Smooth muscle cell (in vitro differentiated cells): ENCODE measurements around the gene HVCN1. TPM values are rescaled to one million over a fixed set of nuclear protein-coding genes. Genes with fewer than 3 reads are reported as not detected.

Experiments used
- DNase-seq: peaks from one replicate; lab custom pipeline; 2025; ENCODE audit not compliant: unreplicated experiment; lab: John Stamatoyannopoulos, UW
- H2AFZ ChIP-seq: fragments of 200-600 bp; sonication (generic); 2 replicates; pipeline ENCODE4 v1.6.0; 2016; ENCODE audit warnings: antibody characterized with exemption, low read depth, mild to moderate bottlenecking
- H3F3A ChIP-seq: fragments of 200-600 bp; sonication (generic); 2 replicates; pipeline ENCODE4 v1.6.0; 2017; ENCODE audit warnings: antibody characterized with exemption, low read depth
- H3K27ac ChIP-seq: fragments of 200-600 bp; sonication (generic); 2 replicates; pipeline ENCODE4 v1.5.1; 2016; ENCODE audit warnings: low read depth, mild to moderate bottlenecking
- H3K27me3 ChIP-seq: fragments of 200-600 bp; sonication (generic); 2 replicates; pipeline ENCODE4 v1.6.1; 2016; ENCODE audit warnings: low read depth, mild to moderate bottlenecking
- H3K36me3 ChIP-seq: fragments of 200-600 bp; sonication (generic); 2 replicates; pipeline ENCODE4 v1.5.1; 2016; ENCODE audit warnings: low read depth
- H3K4me1 ChIP-seq: fragments of 200-600 bp; sonication (generic); 2 replicates; pipeline ENCODE4 v1.5.1; 2016; ENCODE audit warnings: low read depth
- H3K4me2 ChIP-seq: fragments of 200-600 bp; sonication (generic); 2 replicates; pipeline ENCODE4 v1.6.0; 2016; ENCODE audit warnings: mild to moderate bottlenecking
- H3K4me3 ChIP-seq: fragments of 200-600 bp; sonication (generic); 2 replicates; pipeline ENCODE4 v1.5.1; 2016; ENCODE audit warnings: mild to moderate bottlenecking
- H3K79me2 ChIP-seq: fragments of 200-600 bp; sonication (generic); 2 replicates; pipeline ENCODE4 v1.6.0; 2016; ENCODE audit warnings: low read depth, mild to moderate bottlenecking
- H3K9ac ChIP-seq: fragments of 200-600 bp; sonication (generic); 2 replicates; pipeline ENCODE4 v1.6.0; 2016; ENCODE audit warnings: low read depth
- H3K9me3 ChIP-seq: fragments of 200-600 bp; sonication (generic); replicated peaks from 2 replicates; pipeline ENCODE4 v1.5.1; 2016; ENCODE audit warnings: low read depth
- H4K20me1 ChIP-seq: fragments of 200-600 bp; sonication (generic); 2 replicates; pipeline ENCODE4 v1.6.0; 2016; ENCODE audit warnings: low read depth
- WGBS: methylation state at CpG from one replicate; pipeline ENCODE4 v1.1.7; 2016; ENCODE audit warnings: low lambda C conversion rate; 5-methylcytosine and 5-hydroxymethylcytosine counted together
- polyA plus RNA-seq: library from polyadenylated mRNA; unstranded; fragments of >200 nt; fragmentation: Nextera tagmentation; extraction: Ambion mirVana; gene quantifications from 2 replicates; pipeline ENCODE4 v1.2.1, GENCODE V29; 2016
- total RNA-seq: library from RNA; depleted of rRNA; stranded (reverse); fragments of >200 nt; gene quantifications from 2 replicates; pipeline ENCODE4 v1.2.3, GENCODE V29; 2014
- TF ChIP-seq, protein P1 (sequence below): fragments of 200-600 bp; sonication (generic); IDR thresholded peaks from 2 replicates; pipeline ENCODE4 v1.5.1; 2017; ENCODE audit warnings: borderline replicate concordance, mild to moderate bottlenecking, antibody characterized with exemption; ENCODE audit not compliant: insufficient read depth, poor library complexity, severe bottlenecking

The HVCN1 gene
- total and polyA plus RNA-seq, 2 experiments from 2014 or later: 4.6 to 5.5 TPM

DNA sequence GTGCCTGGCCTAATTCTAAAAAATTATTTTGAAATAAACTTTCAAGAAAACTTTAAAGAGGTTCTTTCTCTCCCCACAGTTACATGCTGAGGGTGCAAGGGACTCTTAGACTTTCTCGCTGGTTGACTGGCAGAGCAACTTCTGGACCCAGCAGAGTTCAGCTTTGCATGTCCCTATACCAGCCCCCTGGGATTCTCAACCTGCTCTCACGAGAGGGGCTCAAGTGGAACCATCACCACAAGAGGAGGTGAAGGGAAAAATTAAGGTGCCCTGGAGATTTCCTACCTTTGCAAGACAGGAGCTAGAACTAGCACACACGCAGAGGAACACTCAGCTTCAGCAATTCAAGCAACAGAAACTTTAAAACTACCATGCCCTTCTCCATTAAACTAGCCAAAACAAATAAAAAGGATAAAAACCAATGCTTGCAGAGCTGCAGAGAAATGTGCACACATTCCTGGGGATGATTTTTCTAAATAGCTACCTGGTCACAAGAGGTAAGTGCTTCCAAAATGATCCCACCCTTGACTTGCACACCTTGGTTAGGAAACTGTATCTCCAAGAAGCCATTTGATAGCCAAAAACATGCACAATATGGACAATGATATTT, 2.5 kb downstream of the HVCN1 start:
- no peak overlapping the region for H3K4me2 ChIP-seq
- TF ChIP-seq, protein P1, sequence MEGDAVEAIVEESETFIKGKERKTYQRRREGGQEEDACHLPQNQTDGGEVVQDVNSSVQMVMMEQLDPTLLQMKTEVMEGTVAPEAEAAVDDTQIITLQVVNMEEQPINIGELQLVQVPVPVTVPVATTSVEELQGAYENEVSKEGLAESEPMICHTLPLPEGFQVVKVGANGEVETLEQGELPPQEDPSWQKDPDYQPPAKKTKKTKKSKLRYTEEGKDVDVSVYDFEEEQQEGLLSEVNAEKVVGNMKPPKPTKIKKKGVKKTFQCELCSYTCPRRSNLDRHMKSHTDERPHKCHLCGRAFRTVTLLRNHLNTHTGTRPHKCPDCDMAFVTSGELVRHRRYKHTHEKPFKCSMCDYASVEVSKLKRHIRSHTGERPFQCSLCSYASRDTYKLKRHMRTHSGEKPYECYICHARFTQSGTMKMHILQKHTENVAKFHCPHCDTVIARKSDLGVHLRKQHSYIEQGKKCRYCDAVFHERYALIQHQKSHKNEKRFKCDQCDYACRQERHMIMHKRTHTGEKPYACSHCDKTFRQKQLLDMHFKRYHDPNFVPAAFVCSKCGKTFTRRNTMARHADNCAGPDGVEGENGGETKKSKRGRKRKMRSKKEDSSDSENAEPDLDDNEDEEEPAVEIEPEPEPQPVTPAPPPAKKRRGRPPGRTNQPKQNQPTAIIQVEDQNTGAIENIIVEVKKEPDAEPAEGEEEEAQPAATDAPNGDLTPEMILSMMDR: no peak
- H3K27me3 ChIP-seq: no peaks in the 10 kb centered on the region
- peaks cover 9% of the 10 kb centered on the region for H3K4me1 ChIP-seq
- no peaks in the 10 kb centered on the region for H3K79me2 ChIP-seq
- no peaks in the 10 kb centered on the region for H3K36me3 ChIP-seq
- no peaks in the 10 kb centered on the region for H3F3A ChIP-seq
- no peak for DNase-seq
- no peaks in the 10 kb centered on the region for H3K9me3 ChIP-seq
- no peaks in the 10 kb centered on the region for H4K20me1 ChIP-seq
- H3K27ac ChIP-seq: no peak overlapping the region
- no peak overlapping the region for H3K4me3 ChIP-seq
- 93% methylated on average over 3 of the region's 3 CpGs for WGBS
- H2AFZ ChIP-seq: no peak overlapping the region
- H3K9ac ChIP-seq: no peak overlapping the region

DNA sequence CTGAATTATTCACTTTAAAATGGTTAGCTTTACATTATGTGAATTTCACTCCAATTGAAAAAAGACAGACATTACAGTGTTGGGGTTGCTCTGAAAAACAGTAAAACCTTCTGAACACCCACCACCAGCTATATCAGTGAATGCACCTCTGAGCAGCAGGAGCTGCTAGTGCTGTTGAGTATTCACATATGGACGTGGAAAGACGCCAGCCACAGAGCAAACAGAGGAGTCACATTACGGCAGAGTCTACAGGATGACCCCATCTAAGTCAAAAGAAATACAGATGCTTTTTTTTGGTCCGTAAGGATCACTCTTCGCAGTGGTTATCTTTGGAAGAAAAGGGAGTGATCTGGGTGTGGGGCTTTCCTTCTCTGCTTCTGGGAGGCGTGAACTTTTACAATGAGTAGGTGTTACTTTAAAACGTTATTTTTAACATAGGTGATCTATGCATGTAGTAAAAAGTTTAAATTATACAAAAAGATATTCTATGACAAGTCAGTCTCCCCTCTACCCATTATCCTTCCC, 4.5 kb downstream of the HVCN1 start:
- H3K4me3 ChIP-seq: no peak overlapping the region
- no peak for DNase-seq
- H3K9me3 ChIP-seq: no peaks in the 10 kb centered on the region
- no peak overlapping the region for H3K4me2 ChIP-seq
- WGBS: 80% methylated on average over 7 of the region's 7 CpGs
- no peak overlapping the region for H3K9ac ChIP-seq
- no peak overlapping the region for H2AFZ ChIP-seq
- H3F3A ChIP-seq: no peaks in the 10 kb centered on the region
- peaks cover 2% of the 10 kb centered on the region for H3K4me1 ChIP-seq
- H3K27ac ChIP-seq: no peak overlapping the region
- H3K36me3 ChIP-seq: no peaks in the 10 kb centered on the region
- no peaks in the 10 kb centered on the region for H3K79me2 ChIP-seq
- no peaks in the 10 kb centered on the region for H3K27me3 ChIP-seq
- H4K20me1 ChIP-seq: no peaks in the 10 kb centered on the region
- TF ChIP-seq, protein P1: no peak

DNA sequence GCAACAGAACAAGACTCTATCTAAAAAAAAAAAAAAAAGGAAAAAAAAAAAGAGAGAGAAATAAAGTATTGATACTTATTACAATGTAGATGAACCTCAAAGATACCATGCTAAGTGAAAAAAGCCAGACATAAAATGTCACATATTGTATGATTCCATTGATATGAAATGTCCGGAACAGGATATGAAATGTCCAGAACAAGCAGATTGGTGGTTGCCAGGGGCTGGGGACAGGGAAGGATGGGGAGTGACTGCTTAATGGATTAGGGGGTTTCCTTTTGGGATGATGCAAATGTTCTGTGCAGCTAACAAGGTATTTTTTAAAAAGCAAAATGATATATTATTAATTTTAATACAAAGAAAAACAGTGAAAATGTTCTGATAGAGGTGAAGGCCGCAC, 5.0 kb downstream of the HVCN1 start:
- H3F3A ChIP-seq: no peaks in the 10 kb centered on the region
- no peaks in the 10 kb centered on the region for H3K9me3 ChIP-seq
- TF ChIP-seq, protein P1: no peak
- no peak overlapping the region for H3K9ac ChIP-seq
- no peak overlapping the region for H3K4me2 ChIP-seq
- H3K4me1 ChIP-seq: no peaks in the 10 kb centered on the region
- no peak overlapping the region for H3K4me3 ChIP-seq
- H4K20me1 ChIP-seq: no peaks in the 10 kb centered on the region
- H3K27ac ChIP-seq: no peak overlapping the region
- no peak for DNase-seq
- no peaks in the 10 kb centered on the region for H3K36me3 ChIP-seq
- 98% methylated on average over 2 of the region's 2 CpGs for WGBS
- no peak overlapping the region for H2AFZ ChIP-seq
- H3K27me3 ChIP-seq: no peaks in the 10 kb centered on the region
- no peaks in the 10 kb centered on the region for H3K79me2 ChIP-seq

DNA sequence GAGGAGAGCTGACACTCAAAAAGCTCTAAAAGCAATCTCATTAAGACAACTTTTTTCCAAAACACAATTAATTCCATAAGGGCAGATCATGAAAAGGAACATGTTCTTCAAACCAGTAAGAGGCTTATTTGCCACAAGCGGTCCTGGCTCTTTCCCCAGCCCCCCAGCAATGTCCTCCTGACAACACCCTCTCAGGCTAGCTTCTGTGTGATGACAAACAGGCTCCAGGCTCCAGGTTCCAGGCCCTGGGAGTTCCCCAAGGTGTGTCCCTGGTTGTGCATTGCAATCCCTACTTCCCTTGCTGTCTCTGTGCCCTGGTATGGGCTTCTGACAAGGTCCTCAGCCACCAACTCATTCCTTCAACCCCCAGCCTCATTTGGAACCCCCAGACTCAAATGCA, 8.9 kb downstream of the HVCN1 start:
- H3K79me2 ChIP-seq: no peaks in the 10 kb centered on the region
- no peaks in the 10 kb centered on the region for H3K27me3 ChIP-seq
- no peaks in the 10 kb centered on the region for H3K36me3 ChIP-seq
- no peaks in the 10 kb centered on the region for H3F3A ChIP-seq
- H3K4me2 ChIP-seq: no peak overlapping the region
- no peak overlapping the region for H3K27ac ChIP-seq
- no peaks in the 10 kb centered on the region for H4K20me1 ChIP-seq
- TF ChIP-seq, protein P1: no peak
- 74% methylated on average over 1 of the region's 1 CpG for WGBS
- no peak overlapping the region for H2AFZ ChIP-seq
- no peak overlapping the region for H3K4me3 ChIP-seq
- DNase-seq: no peak
- no peaks in the 10 kb centered on the region for H3K4me1 ChIP-seq
- H3K9me3 ChIP-seq: no peaks in the 10 kb centered on the region
- H3K9ac ChIP-seq: no peak overlapping the region
